CD8-positive, alpha-beta memory T cell (primary cell): ENCODE data around the gene CCDC188. TPM values are rescaled to one million over a fixed set of nuclear protein-coding genes. Genes with fewer than 3 reads are reported as not detected.

Experiments
- CTCF ChIA-PET: fragments of 350-600 bp; sonication (Branson Sonifier 250); formaldehyde crosslinking; loops from one replicate; lab custom pipeline; 2021; ENCODE audit warnings: antibody characterized with exemption; lab: Charles Lee
- POLR2A ChIA-PET: fragments of 350-600 bp; sonication (Branson Sonifier 250); formaldehyde crosslinking; loops from one replicate; lab custom pipeline; 2021; ENCODE audit warnings: antibody characterized with exemption; lab: Charles Lee
- DNase-seq, 5 donors: peaks; one replicate each; pipeline versions ENCODE4 v3.0.0 to v3.0.0-alpha.2; 2020 to 2022; ENCODE audit warnings: mixed read lengths in 1 of 5
- H3K27ac ChIP-seq: one replicate; pipeline ENCODE4 v1.7.0; 2013; ENCODE audit warnings: low read depth, mild to moderate bottlenecking, low read length, moderate library complexity
- H3K27me3 ChIP-seq: 2 replicates; pipeline ENCODE4 v1.7.0; 2013; ENCODE audit warnings: low read length, mild to moderate bottlenecking; ENCODE audit not compliant: insufficient read depth, poor library complexity, severe bottlenecking
- H3K36me3 ChIP-seq: 2 replicates; pipeline ENCODE4 v1.7.0; 2013; ENCODE audit warnings: mild to moderate bottlenecking, low read length, moderate library complexity; ENCODE audit not compliant: insufficient read depth
- H3K4me1 ChIP-seq: 2 replicates; pipeline ENCODE4 v1.7.0; 2013; ENCODE audit warnings: mild to moderate bottlenecking, low read length, moderate library complexity; ENCODE audit not compliant: insufficient read depth
- H3K4me3 ChIP-seq: 2 replicates; pipeline ENCODE4 v1.7.0; 2013; ENCODE audit warnings: mild to moderate bottlenecking, low read length
- H3K9me3 ChIP-seq: 2 replicates; pipeline ENCODE4 v1.7.0; 2013; ENCODE audit warnings: mild to moderate bottlenecking, low read length
- H3K27ac Mint-ChIP-seq, 8 donors: one replicate each; pipeline ENCODE4 v1.8.0; 2020 to 2021; ENCODE audit warnings: mixed read lengths in 8 of 8, mild to moderate bottlenecking in 6 of 8, inconsistent platforms in 3 of 8, moderate library complexity in 3 of 8
- H3K27me3 Mint-ChIP-seq, 2 donors: one replicate each; pipeline ENCODE4 v1.8.0; 2020 to 2021; ENCODE audit warnings: mixed read lengths in 2 of 2, mild to moderate bottlenecking in 1 of 2, moderate library complexity in 1 of 2
- H3K36me3 Mint-ChIP-seq, 3 donors: one replicate each; pipeline ENCODE4 v1.8.0; 2020 to 2021; ENCODE audit warnings: mixed read lengths in 3 of 3, inconsistent platforms in 1 of 3, mild to moderate bottlenecking in 1 of 3
- H3K4me1 Mint-ChIP-seq, 3 donors: one replicate each; pipeline ENCODE4 v1.8.0; 2020 to 2021; ENCODE audit warnings: mixed read lengths in 3 of 3, inconsistent platforms in 1 of 3, mild to moderate bottlenecking in 1 of 3
- H3K4me3 Mint-ChIP-seq, 7 donors: one replicate each; pipeline ENCODE4 v1.8.0; 2020 to 2021; ENCODE audit warnings: mixed read lengths in 7 of 7, mild to moderate bottlenecking in 6 of 7, moderate library complexity in 4 of 7, inconsistent platforms in 2 of 7
- H3K9me3 Mint-ChIP-seq, 5 donors: one replicate each; pipeline ENCODE4 v1.8.0; 2020 to 2022; ENCODE audit warnings: mixed read lengths in 5 of 5, mild to moderate bottlenecking in 3 of 5, moderate library complexity in 2 of 5, inconsistent platforms in 1 of 5
- polyA plus RNA-seq: library from polyadenylated mRNA; unstranded; fragments of 300-500 nt; fragmentation: Illumina TruSeq; gene quantifications from one replicate; pipeline ENCODE4 v1.2.3, GENCODE V29; 2021
- total RNA-seq, 2 experiments: library from RNA; stranded (reverse); gene quantifications; one replicate each; pipeline ENCODE4 v1.2.3, GENCODE V29; 2021

CCDC188 gene
- total and polyA plus RNA-seq, 3 experiments from 2014 or later = not detected

- H3K4me1 Mint-ChIP-seq = peaks cover 7 to 21% (median 9%) of the 10 kb centered on the region in 3 donors
- H3K4me3 Mint-ChIP-seq = no peak overlapping the region
- no peaks in the 10 kb centered on the region for H3K9me3 ChIP-seq
- peak in 1 of 5 donors; percentile 25 for DNase-seq
- ChIA-PET POLR2A (no interaction called here), CTCF (no interaction called here)
- H3K36me3 ChIP-seq = peaks cover 53% of the 10 kb centered on the region
- no peak overlapping the region for H3K4me3 ChIP-seq
- no peaks in the 10 kb centered on the region for H3K27me3 ChIP-seq
- H3K27ac ChIP-seq = no peak overlapping the region
- H3K4me1 ChIP-seq = peaks cover 6% of the 10 kb centered on the region
- H3K27ac Mint-ChIP-seq = peak overlapping the region in 2 of 8 donors; percentile 44 to 72
- H3K36me3 Mint-ChIP-seq = peaks cover 0 to 67% (median 8%) of the 10 kb centered on the region in 3 donors
- no peaks in the 10 kb centered on the region for H3K9me3 Mint-ChIP-seq
- H3K27me3 Mint-ChIP-seq = no peaks in the 10 kb centered on the region
Measured at GRCh38 chr22:20105456-20106204, 45.2 kb downstream of the CCDC188 start.

DNA sequence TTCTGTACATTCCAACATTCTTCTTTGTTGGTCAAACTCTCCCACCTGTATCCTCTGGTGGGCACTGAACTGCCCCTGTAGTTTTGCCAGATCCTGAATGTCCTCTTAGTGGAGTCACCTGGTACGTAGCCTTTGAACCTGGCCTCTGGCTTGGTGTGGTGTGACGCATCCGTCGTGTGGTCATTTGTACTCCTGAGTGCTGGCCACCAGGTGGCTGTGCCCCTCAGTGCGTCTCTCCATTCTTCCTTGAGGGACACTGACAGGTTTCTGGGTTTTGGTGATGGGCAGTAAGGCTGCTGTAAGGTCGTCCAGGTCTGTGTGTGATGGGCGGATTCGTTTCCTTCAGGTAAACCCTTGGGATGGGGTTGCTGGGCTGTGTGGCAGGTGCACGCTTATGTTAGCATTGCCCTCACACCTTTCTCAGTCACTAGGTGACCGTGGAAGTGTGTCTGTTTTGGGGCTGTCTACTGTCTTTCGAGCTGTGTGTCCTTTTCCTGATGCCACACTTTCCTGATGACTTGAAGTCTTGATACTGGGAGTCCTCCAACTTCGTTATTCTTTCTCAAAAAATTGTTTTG is 48.6 kb downstream of the CCDC188 start:
- Mint-ChIP-seq H3K27me3 (no peaks in the 10 kb centered on the region), H3K4me1 (peaks cover 34 to 51% (median 38%) of the 10 kb centered on the region in 3 donors), H3K9me3 (no peaks in the 10 kb centered on the region), H3K36me3 (peaks cover 1 to 61% (median 9%) of the 10 kb centered on the region in 3 donors), H3K27ac (peak overlapping the region; percentile 72 to 98 (median 92)), H3K4me3 (no peak overlapping the region)
- Histone ChIP-seq H3K9me3 (no peaks in the 10 kb centered on the region), H3K27me3 (no peaks in the 10 kb centered on the region), H3K4me3 (no peak overlapping the region), H3K36me3 (peaks cover 40% of the 10 kb centered on the region), H3K4me1 (peaks cover 28% of the 10 kb centered on the region), H3K27ac (no peak overlapping the region)
- peak in 1 of 5 donors; percentile 18 for DNase-seq
- ChIA-PET CTCF (interaction anchor here (1.3 kb wide), 1 partner anchor 11 kb away, joined by 3 read pairs; no protein-coding TSS in a partner anchor), POLR2A (no interaction called here)

DNA sequence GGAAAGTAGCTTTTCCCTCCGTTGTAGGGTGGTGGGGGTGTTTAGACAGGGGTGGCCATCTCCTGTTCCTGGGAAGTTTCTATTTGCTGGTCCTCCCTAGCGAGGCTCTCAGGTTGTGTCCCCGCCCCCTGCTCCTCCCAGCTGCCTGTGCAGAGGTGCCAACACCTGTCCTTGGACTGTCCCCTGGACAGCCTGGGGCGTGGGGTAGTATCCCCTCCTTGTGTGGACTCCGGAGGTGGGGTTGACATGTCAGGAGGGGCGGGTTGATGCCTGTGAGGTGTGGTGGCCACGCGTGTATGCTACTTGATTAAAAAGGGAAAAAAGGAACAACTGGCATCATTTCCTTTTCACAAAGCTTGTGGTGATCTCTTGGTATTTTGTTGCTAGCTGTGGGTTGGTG is 49.2 kb downstream of the CCDC188 start:
- no peaks in the 10 kb centered on the region for H3K27me3 Mint-ChIP-seq
- peaks cover 5 to 60% (median 13%) of the 10 kb centered on the region in 3 donors for H3K36me3 Mint-ChIP-seq
- H3K27me3 ChIP-seq = no peaks in the 10 kb centered on the region
- no peak overlapping the region for H3K27ac ChIP-seq
- peak overlapping the region; percentile 70 to 98 (median 96) for H3K27ac Mint-ChIP-seq
- DNase-seq = peak in 1 of 5 donors; percentile 51
- H3K9me3 Mint-ChIP-seq = peaks cover 0 to 2% (median 0%) of the 10 kb centered on the region in 5 donors
- ChIA-PET CTCF (interaction anchor here (0.9 to 1.8 kb wide), 3 partner anchors 9 to 23 kb away, joined by 3 to 7 read pairs (median 3); no protein-coding TSS in a partner anchor), POLR2A (interaction anchor here (1.1 to 1.4 kb wide), 3 partner anchors 9 to 16 kb away, joined by 3 to 4 read pairs (median 3); partner anchors contain the start of gene TRMT2A)
- H3K4me1 ChIP-seq = peaks cover 28% of the 10 kb centered on the region
- no peak overlapping the region for H3K4me3 ChIP-seq
- H3K4me1 Mint-ChIP-seq = peaks cover 37 to 53% (median 42%) of the 10 kb centered on the region in 3 donors
- H3K9me3 ChIP-seq = no peaks in the 10 kb centered on the region
- H3K4me3 Mint-ChIP-seq = peak overlapping the region in 1 of 7 donors; percentile 36
- H3K36me3 ChIP-seq = peaks cover 40% of the 10 kb centered on the region

DNA sequence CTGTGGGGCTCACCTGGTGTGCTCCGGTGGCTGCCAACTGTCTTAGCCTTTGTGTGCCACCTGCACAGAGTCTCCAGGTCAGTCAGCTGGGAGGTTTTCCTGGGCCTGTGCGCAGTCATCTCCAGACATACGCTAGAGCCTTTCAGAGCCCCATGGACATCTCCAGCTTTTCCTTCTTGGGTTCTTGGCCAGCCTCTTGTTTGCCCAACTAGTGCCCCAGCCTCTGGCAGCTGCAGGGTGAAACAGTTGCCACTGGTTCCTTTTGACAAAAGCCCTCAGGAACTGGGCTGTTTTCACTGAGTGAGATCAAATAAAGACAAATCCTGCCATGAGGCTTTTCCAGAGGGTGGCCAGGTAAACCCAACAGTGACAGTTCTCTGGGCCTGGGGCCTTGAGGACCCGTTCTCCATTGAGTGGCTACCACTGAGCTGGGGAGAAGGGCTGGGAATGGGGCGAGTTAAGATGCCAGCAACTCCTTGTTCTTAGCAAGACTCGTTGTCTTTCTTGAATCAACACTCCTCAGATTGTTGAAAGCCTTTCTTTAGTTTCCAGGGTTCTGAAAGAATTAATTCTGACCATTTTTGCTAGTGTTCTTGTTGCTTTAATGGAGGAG is 51.6 kb downstream of the CCDC188 start:
- H3K4me3 ChIP-seq = no peak overlapping the region
- no peaks in the 10 kb centered on the region for H3K9me3 ChIP-seq
- Mint-ChIP-seq H3K36me3 (peaks cover 11 to 61% (median 24%) of the 10 kb centered on the region in 3 donors), H3K27me3 (no peaks in the 10 kb centered on the region), H3K4me3 (peak overlapping the region in 5 of 7 donors; percentile 15 to 81 (median 71)), H3K27ac (peak overlapping the region; percentile 85 to 98 (median 96)), H3K4me1 (peaks cover 37 to 61% (median 54%) of the 10 kb centered on the region in 3 donors), H3K9me3 (peaks cover 0 to 2% (median 0%) of the 10 kb centered on the region in 5 donors)
- H3K27me3 ChIP-seq = no peaks in the 10 kb centered on the region
- peak overlapping the region; percentile 10 for H3K27ac ChIP-seq
- peak in 1 of 5 donors; percentile 22 for DNase-seq
- H3K4me1 ChIP-seq = peaks cover 28% of the 10 kb centered on the region
- H3K36me3 ChIP-seq = peaks cover 46% of the 10 kb centered on the region
- CTCF ChIA-PET = no interaction called here
- POLR2A ChIA-PET = no interaction called here

Other genes with a start within 250 kb of the CCDC188 start
- gene COMT, start 209.3 kb downstream of the CCDC188 start, total RNA-seq = 10 to 100 TPM; 89.3 to 93.7 TPM
- gene COMT, start 209.3 kb downstream of the CCDC188 start, polyA plus RNA-seq = 92.7 TPM
- gene TXNRD2, start 209.2 kb downstream of the CCDC188 start, total RNA-seq = 10 to 100 TPM; 27.6 to 27.9 TPM
- 13.8 TPM for gene TXNRD2, start 209.2 kb downstream of the CCDC188 start, polyA plus RNA-seq
- 1 to 10 TPM; 1.4 to 1.8 TPM for gene ARVCF, start 134.2 kb downstream of the CCDC188 start, total RNA-seq
- gene ARVCF, start 134.2 kb downstream of the CCDC188 start, polyA plus RNA-seq = 0.92 TPM
- 10 to 100 TPM; 27.3 to 28.0 TPM for gene TANGO2, start 129.9 kb downstream of the CCDC188 start, total RNA-seq
- gene TANGO2, start 129.9 kb downstream of the CCDC188 start, polyA plus RNA-seq = 48.6 TPM
- 10 to 100 TPM; 68.6 to 73.8 TPM for gene DGCR8, start 70.8 kb downstream of the CCDC188 start, total RNA-seq
- gene DGCR8, start 70.8 kb downstream of the CCDC188 start, polyA plus RNA-seq = 10.6 TPM
- 100 to 1,000 TPM; 436 to 459 TPM for gene RANBP1, start 35.0 kb downstream of the CCDC188 start, total RNA-seq
- 102 TPM for gene RANBP1, start 35.0 kb downstream of the CCDC188 start, polyA plus RNA-seq
- 100 to 1,000 TPM; 108 to 121 TPM for gene TRMT2A, start 33.8 kb downstream of the CCDC188 start, total RNA-seq
- gene TRMT2A, start 33.8 kb downstream of the CCDC188 start, polyA plus RNA-seq = 35.6 TPM
- gene ZDHHC8, start 19.3 kb downstream of the CCDC188 start, total RNA-seq = 10 to 100 TPM; 74.7 to 80.7 TPM
- gene ZDHHC8, start 19.3 kb downstream of the CCDC188 start, polyA plus RNA-seq = 4.4 TPM
- 1 to 10 TPM; 1.8 to 2.7 TPM for gene RTN4R, start 117.3 kb upstream of the CCDC188 start, total RNA-seq
- gene RTN4R, start 117.3 kb upstream of the CCDC188 start, polyA plus RNA-seq = 6.0 TPM
- gene DGCR6L, start 169.0 kb upstream of the CCDC188 start, total RNA-seq = 10 to 100 TPM; 46.8 to 48.4 TPM
- gene DGCR6L, start 169.0 kb upstream of the CCDC188 start, polyA plus RNA-seq = 150 TPM
- gene ZNF74, start 243.1 kb upstream of the CCDC188 start, total RNA-seq = 10 to 100 TPM; 12.3 to 15.3 TPM
- 13.0 TPM for gene ZNF74, start 243.1 kb upstream of the CCDC188 start, polyA plus RNA-seq